Activated CD4-positive, alpha-beta T cell treated with anti-CD3 and anti-CD28 coated beads, Interleukin-2, Interleukin-6, amounts not matched to agents 100 ng/mL and 50 ng/mL, durations not matched to agents 16 hours and 8 hours (primary cell): ENCODE results near the gene NFATC2.
"Not testable (repeated sequence)": the region's sequence is repeated elsewhere in the genome, so short reads cannot be mapped to it uniquely, and the experiment has no call there.

ENCODE experiments used
- DNase-seq: peaks from one replicate; pipeline ENCODE4 v3.0.0-alpha.2; 2020

NFATC2 gene

GRCh38 chr20:51469046-51469445 is 73.5 kb downstream of the NFATC2 start:
- no peak for DNase-seq

- no peak for DNase-seq
Measured at GRCh38 chr20:51468636-51469035, 73.9 kb downstream of the NFATC2 start.

GRCh38 chr20:51467956-51468626 is 74.4 kb downstream of the NFATC2 start:
- no peak for DNase-seq

GRCh38 chr20:51463998-51464397 is 78.5 kb downstream of the NFATC2 start:
- DNase-seq: no peak

- DNase-seq: peak; percentile 35
Measured at GRCh38 chr20:51463560-51463959, 79.0 kb downstream of the NFATC2 start.

- DNase-seq: no peak
Measured at GRCh38 chr20:51462566-51463276, 79.8 kb downstream of the NFATC2 start.

- DNase-seq: not testable (repeated sequence)
Measured at GRCh38 chr20:51461846-51462245, 80.7 kb downstream of the NFATC2 start.

- DNase-seq: no peak
Measured at GRCh38 chr20:51461306-51461705, 81.2 kb downstream of the NFATC2 start.

GRCh38 chr20:51460569-51461265 is 81.8 kb downstream of the NFATC2 start:
- no peak for DNase-seq

GRCh38 chr20:51460163-51460562 is 82.4 kb downstream of the NFATC2 start:
- no peak for DNase-seq

GRCh38 chr20:51458751-51459439 is 83.6 kb downstream of the NFATC2 start:
- DNase-seq: no peak

GRCh38 chr20:51457533-51457932 is 85.0 kb downstream of the NFATC2 start:
- no peak for DNase-seq

GRCh38 chr20:51456511-51457509 is 85.7 kb downstream of the NFATC2 start:
- DNase-seq: no peak

GRCh38 chr20:51454250-51454865 is 88.2 kb downstream of the NFATC2 start:
- no peak for DNase-seq

- no peak for DNase-seq
Measured at GRCh38 chr20:51452734-51453365, 89.7 kb downstream of the NFATC2 start.

- DNase-seq: no peak
Measured at GRCh38 chr20:51452091-51452613, 90.4 kb downstream of the NFATC2 start.

- DNase-seq: no peak
Measured at GRCh38 chr20:51451484-51451883, 91.0 kb downstream of the NFATC2 start.

GRCh38 chr20:51450984-51451383 is 91.5 kb downstream of the NFATC2 start:
- DNase-seq: no peak

GRCh38 chr20:51450221-51450712 is 92.3 kb downstream of the NFATC2 start:
- DNase-seq: no peak

- no peak for DNase-seq
Measured at GRCh38 chr20:51449498-51450220, 92.9 kb downstream of the NFATC2 start.
